GM18526 (cell line): ENCODE measurements around the gene C7orf25.

Experiments used
- POLR2A ChIP-seq: IDR thresholded peaks from 3 replicates; pipeline ENCODE4 v1.6.1; 2011; ENCODE audit not compliant: insufficient read length; ENCODE audit errors: extremely low read depth

Gene C7orf25

GRCh38 chr7:42910306-42910705 lies 1.6 kb downstream of the C7orf25 start:
- no peak for TF ChIP-seq POLR2A

- no peak for TF ChIP-seq POLR2A
Measured at GRCh38 chr7:42907316-42907715, 4.6 kb downstream of the C7orf25 start.

- TF ChIP-seq POLR2A, result no peak
Measured at GRCh38 chr7:42906181-42906580, 5.7 kb downstream of the C7orf25 start.

- no peak for TF ChIP-seq POLR2A
Measured at GRCh38 chr7:42902331-42902730, 9.5 kb downstream of the C7orf25 start.

- no peak for TF ChIP-seq POLR2A
Measured at GRCh38 chr7:42900842-42901241, 11.0 kb downstream of the C7orf25 start.

- TF ChIP-seq POLR2A, result no peak
Measured at GRCh38 chr7:42893346-42894240, 18.3 kb downstream of the C7orf25 start.

GRCh38 chr7:42886893-42887505 lies 24.9 kb downstream of the C7orf25 start:
- TF ChIP-seq POLR2A, result no peak

GRCh38 chr7:42886129-42886528 lies 25.7 kb downstream of the C7orf25 start:
- no peak for TF ChIP-seq POLR2A

- TF ChIP-seq POLR2A, result no peak
Measured at GRCh38 chr7:42883950-42884349, 27.9 kb downstream of the C7orf25 start.

GRCh38 chr7:42880392-42880791 lies 31.5 kb downstream of the C7orf25 start:
- TF ChIP-seq POLR2A, result no peak

GRCh38 chr7:42878303-42878702 lies 33.6 kb downstream of the C7orf25 start:
- TF ChIP-seq POLR2A, result no peak

GRCh38 chr7:42877862-42878261 lies 34.0 kb downstream of the C7orf25 start:
- no peak for TF ChIP-seq POLR2A

- TF ChIP-seq POLR2A, result no peak
Measured at GRCh38 chr7:42876182-42877068, 35.4 kb downstream of the C7orf25 start.

- no peak for TF ChIP-seq POLR2A
Measured at GRCh38 chr7:42869131-42870020, 42.5 kb downstream of the C7orf25 start.
